Mesodermal cell (in vitro differentiated cells): ENCODE data around the gene GTF2A1L.

Experiments
- H3K27ac ChIP-seq: 2 replicates; pipeline ENCODE4 v1.7.0; 2013; ENCODE audit warnings: mild to moderate bottlenecking, low read depth, low read length, moderate library complexity; ENCODE audit not compliant: severe bottlenecking
- H3K36me3 ChIP-seq: 2 replicates; pipeline ENCODE4 v1.7.1; 2013; ENCODE audit warnings: mild to moderate bottlenecking, low read length, moderate library complexity; ENCODE audit not compliant: control insufficient read depth, insufficient read depth
- H3K4me1 ChIP-seq: one replicate; pipeline ENCODE4 v1.7.1; 2013; ENCODE audit warnings: mild to moderate bottlenecking, low read length; ENCODE audit not compliant: insufficient read depth, control insufficient read depth, poor library complexity, severe bottlenecking
- H3K4me3 ChIP-seq: 2 replicates; pipeline ENCODE4 v1.7.0; 2013; ENCODE audit warnings: low read length, control low read depth, mild to moderate bottlenecking; ENCODE audit not compliant: insufficient read depth, poor library complexity, severe bottlenecking; ENCODE audit errors: extremely low read depth
- H3K9me3 ChIP-seq: 2 replicates; pipeline ENCODE4 v1.7.1; 2013; ENCODE audit warnings: mild to moderate bottlenecking, low read length, moderate library complexity; ENCODE audit not compliant: control insufficient read depth
- WGBS, 2 experiments: methylation state at CpG; one replicate each; pipeline ENCODE4 v1.1.5; 2013; ENCODE audit warnings: missing lambda C conversion rate in 2 of 2; ENCODE audit not compliant: insufficient coverage in 2 of 2; 5-methylcytosine and 5-hydroxymethylcytosine counted together

GTF2A1L gene

GRCh38 chr2:48651158-48651790 lies 33.6 kb downstream of the GTF2A1L start:
- 60% methylated on average over 2 of the region's 4 CpGs; no CpG with 5 or more reads in 1 of the 2 experiments for WGBS, 2 experiments
- Histone ChIP-seq H3K4me1 (peaks cover 5% of the 10 kb centered on the region), H3K27ac (no peak overlapping the region), H3K9me3 (no peaks in the 10 kb centered on the region), H3K36me3 (no peaks in the 10 kb centered on the region), H3K4me3 (no peak overlapping the region)

- Histone ChIP-seq H3K27ac (no peak overlapping the region), H3K36me3 (no peaks in the 10 kb centered on the region), H3K4me3 (no peak overlapping the region), H3K9me3 (peaks cover 7% of the 10 kb centered on the region), H3K4me1 (no peaks in the 10 kb centered on the region)
- 83% methylated on average over 1 of the region's 1 CpG; no CpG with 5 or more reads in 1 of the 2 experiments for WGBS, 2 experiments
Measured at GRCh38 chr2:48668992-48669391, 51.3 kb downstream of the GTF2A1L start.

GRCh38 chr2:48673581-48673980 lies 55.9 kb downstream of the GTF2A1L start:
- Histone ChIP-seq H3K4me1 (no peaks in the 10 kb centered on the region), H3K4me3 (no peak overlapping the region), H3K36me3 (no peaks in the 10 kb centered on the region), H3K9me3 (peaks cover 7% of the 10 kb centered on the region), H3K27ac (no peak overlapping the region)
- WGBS, 2 experiments, result 93 to 96% methylated on average over 4 of the region's 4 CpGs

GRCh38 chr2:48674933-48675332 lies 57.3 kb downstream of the GTF2A1L start:
- 92 to 100% methylated on average over 1 to 2 of the region's 2 CpGs for WGBS, 2 experiments
- Histone ChIP-seq H3K4me1 (no peaks in the 10 kb centered on the region), H3K9me3 (peaks cover 7% of the 10 kb centered on the region), H3K27ac (no peak overlapping the region), H3K4me3 (no peak overlapping the region), H3K36me3 (no peaks in the 10 kb centered on the region)

- 51 to 70% methylated on average over 2 of the region's 2 CpGs for WGBS, 2 experiments
- peaks cover 7% of the 10 kb centered on the region for H3K9me3 ChIP-seq
- H3K36me3 ChIP-seq, result no peaks in the 10 kb centered on the region
- H3K27ac ChIP-seq, result no peak overlapping the region
- no peak overlapping the region for H3K4me3 ChIP-seq
- no peaks in the 10 kb centered on the region for H3K4me1 ChIP-seq
Measured at GRCh38 chr2:48677450-48677849, 59.8 kb downstream of the GTF2A1L start.

- WGBS, 2 experiments, result 83% methylated on average over 1 of the region's 1 CpG; no CpG with 5 or more reads in 1 of the 2 experiments
- Histone ChIP-seq H3K4me1 (no peaks in the 10 kb centered on the region), H3K36me3 (no peaks in the 10 kb centered on the region), H3K27ac (no peak overlapping the region), H3K4me3 (no peak overlapping the region), H3K9me3 (no peaks in the 10 kb centered on the region)
Measured at GRCh38 chr2:48685126-48685525, 67.5 kb downstream of the GTF2A1L start.

GRCh38 chr2:48691935-48692691 lies 74.5 kb downstream of the GTF2A1L start:
- WGBS, 2 experiments, result 28 to 86% methylated on average over 1 of the region's 3 CpGs

GRCh38 chr2:48693066-48693465 lies 75.4 kb downstream of the GTF2A1L start:
- H3K27ac ChIP-seq, result peak overlapping the region; percentile 10
- H3K36me3 ChIP-seq, result no peaks in the 10 kb centered on the region
- no peak overlapping the region for H3K4me3 ChIP-seq
- H3K9me3 ChIP-seq, result no peaks in the 10 kb centered on the region
- 100% methylated on average over 4 of the region's 4 CpGs; no CpG with 5 or more reads in 1 of the 2 experiments for WGBS, 2 experiments
- H3K4me1 ChIP-seq, result peaks cover 15% of the 10 kb centered on the region

More at GRCh38 chr2:48691935-48692691, 74.5 kb downstream of the GTF2A1L start:
- Histone ChIP-seq H3K36me3 (no peaks in the 10 kb centered on the region), H3K27ac (no peak overlapping the region), H3K9me3 (no peaks in the 10 kb centered on the region), H3K4me1 (peaks cover 15% of the 10 kb centered on the region), H3K4me3 (no peak overlapping the region)

GRCh38 chr2:48693645-48694044 lies 76.0 kb downstream of the GTF2A1L start:
- WGBS, 2 experiments, result 53 to 60% methylated on average over 2 to 3 of the region's 3 CpGs
- H3K27ac ChIP-seq, result peak overlapping the region; percentile 19
- peaks cover 15% of the 10 kb centered on the region for H3K4me1 ChIP-seq
- no peaks in the 10 kb centered on the region for H3K9me3 ChIP-seq
- H3K4me3 ChIP-seq, result no peak overlapping the region
- H3K36me3 ChIP-seq, result no peaks in the 10 kb centered on the region

- Histone ChIP-seq H3K9me3 (no peaks in the 10 kb centered on the region), H3K36me3 (no peaks in the 10 kb centered on the region), H3K4me1 (peaks cover 15% of the 10 kb centered on the region), H3K4me3 (no peak overlapping the region), H3K27ac (peak overlapping the region; percentile 19)
- WGBS, 2 experiments, result no CpG with 5 or more reads among the region's 3 CpGs
Measured at GRCh38 chr2:48694149-48694548, 76.5 kb downstream of the GTF2A1L start.

GRCh38 chr2:48695991-48696390 lies 78.3 kb downstream of the GTF2A1L start:
- Histone ChIP-seq H3K4me1 (peaks cover 15% of the 10 kb centered on the region), H3K36me3 (no peaks in the 10 kb centered on the region), H3K4me3 (no peak overlapping the region), H3K9me3 (no peaks in the 10 kb centered on the region), H3K27ac (no peak overlapping the region)
